ENCODE data around the gene SLC6A19. TPM values are rescaled to one million over a fixed set of nuclear protein-coding genes. Genes with fewer than 3 reads are reported as not detected.

Gene SLC6A19
- total and polyA plus RNA-seq, 2 of the 4 experiments (the other 2 are of a cell fraction), result not detected

- Histone ChIP-seq H4K91ac (ENCODE audit: insufficient read depth, low read depth, low read length) (no peak overlapping the region), H4K8ac (ENCODE audit: low read depth in 2 of 2, low read length in 2 of 2) (no peak overlapping the region), H3K14ac (replicated peaks; ENCODE audit: low read depth, low read length) (no peak overlapping the region), H3K18ac (ENCODE audit: low read depth, low read length) (no peak overlapping the region), H2AK9ac (replicated peaks; ENCODE audit: low read depth, low read length, poor library complexity) (no peak overlapping the region), H2BK15ac (ENCODE audit: low read depth, low read length) (no peak overlapping the region), H3K9me3 (ENCODE audit: control insufficient read depth, insufficient read depth, low read length) (no peaks in the 10 kb centered on the region), H2BK120ac (ENCODE audit: low read depth, low read length) (no peak overlapping the region), H3K36me3 (ENCODE audit: control insufficient read depth, insufficient read depth, low read length) (no peaks in the 10 kb centered on the region), H3K4me1 (ENCODE audit: control insufficient read depth, insufficient read depth, low read length) (no peaks in the 10 kb centered on the region), H2BK20ac (ENCODE audit: low read depth, low read length) (no peak overlapping the region), H3K9ac (ENCODE audit: low read depth, low read length) (no peak overlapping the region), H3K27me3 (ENCODE audit: control insufficient read depth, insufficient read depth, low read length) (peaks cover 17% of the 10 kb centered on the region; the same call in 1 of the 2 replicates), H3K23ac (ENCODE audit: low read depth, low read length) (no peak overlapping the region), H4K5ac (ENCODE audit: low read depth, low read length) (no peak overlapping the region), H2AK5ac (ENCODE audit: low read depth, low read length) (no peak overlapping the region), H3K27ac (ENCODE audit: insufficient read depth, low read length) (no peak overlapping the region), H3K4me3 (ENCODE audit: insufficient read depth, low read depth, low read length) (no peak overlapping the region), H2BK5ac (ENCODE audit: low read depth, low read length, poor library complexity, severe bottlenecking) (no peak overlapping the region), H4K20me1 (ENCODE audit: insufficient read depth, low read length) (no peaks in the 10 kb centered on the region), H3K79me1 (ENCODE audit: low read depth in 1 of 2, low read length in 2 of 2) (no peaks in the 10 kb centered on the region), H3K4me2 (ENCODE audit: low read depth, low read length) (no peak overlapping the region), H3K9me1 (ENCODE audit: insufficient read depth, low read length) (no peaks in the 10 kb centered on the region), H2AFZ (replicated peaks; ENCODE audit: low read length, poor library complexity) (no peak overlapping the region), H3K4ac (ENCODE audit: low read depth, low read length) (no peak overlapping the region), H3K56ac (ENCODE audit: extremely low read depth, insufficient read depth, low read length) (no peak overlapping the region)
- in situ Hi-C loops (cut with MboI; ENCODE audit: low sequenced_read_pairs) (no loop called here), dilution Hi-C loops (cut with HindIII; ENCODE audit: low sequenced_read_pairs, unreplicated experiment) (no loop called here), intact Hi-C loops (cut with micrococcal nuclease) (no loop called here)
- DNase-seq, result no peak
- BruUV-seq (replicated peaks), result no TSS peak
- no peak for ATAC-seq (ENCODE audit: low read depth)
- CTCF ChIA-PET, result no interaction called here
- 72% methylated on average over 16 of the region's 28 CpGs; no CpG with 5 or more reads in 1 of the 2 experiments for WGBS, 2 experiments (ENCODE audit: extremely low coverage in 2 of 2, insufficient read length in 1 of 2)
- POLR2A ChIA-PET (ENCODE audit: unreplicated experiment), result no interaction called here
- TF ChIP-seq SMC3 (IDR thresholded peaks at IDR 0.05; ENCODE audit: low read depth, low read length) (no peak), FOS (IDR thresholded peaks at IDR 0.05; ENCODE audit: low read depth, low read length) (no peak), NFE2L2 (IDR thresholded peaks at IDR 0.05; ENCODE audit: low read depth, low read length) (no peak), POLR2A (IDR thresholded peaks at IDR 0.05; ENCODE audit: low read depth, low read length) (no peak), RCOR1 (IDR thresholded peaks at IDR 0.05; ENCODE audit: insufficient replicate concordance, low read length) (no peak), ELK1 (IDR thresholded peaks at IDR 0.05; ENCODE audit: borderline replicate concordance, low read depth, low read length) (no peak), CEBPB (IDR thresholded peaks at IDR 0.05; ENCODE audit: low read depth, low read length) (no peak), RAD21 (IDR thresholded peaks at IDR 0.05; ENCODE audit: low read length) (no peak), BHLHE40 (IDR thresholded peaks at IDR 0.05; ENCODE audit: low read depth, low read length) (no peak), RFX5 (IDR thresholded peaks at IDR 0.05; ENCODE audit: low read depth, low read length) (no peak), CHD1 (IDR thresholded peaks at IDR 0.05; ENCODE audit: low read depth, low read length) (no peak), MAFK (IDR thresholded peaks at IDR 0.05; ENCODE audit: low read depth, low read length) (no peak), MAZ (IDR thresholded peaks at IDR 0.05; ENCODE audit: borderline replicate concordance, low read depth, low read length) (no peak), MXI1 (IDR thresholded peaks at IDR 0.05; ENCODE audit: borderline replicate concordance, low read depth, low read length) (no peak), CTCF (conservative IDR thresholded peaks at IDR 0.05; ENCODE audit: low read depth, low read length) (no peak)
These were observed 7.8 kb upstream of the SLC6A19 start for GRCh38 chr5:1193591-1193985.

Measured in IMR-90 (cell line).